Stimulated activated CD8-positive, alpha-beta memory T cell treated with anti-CD3 and anti-CD28 coated beads, Interleukin-4, amount 100 ng/mL, for 4 hours (primary cell): Measurements from ENCODE around the gene IFT81.

Experiments
- DNase-seq, 2 donors: peaks; one replicate each; pipeline ENCODE4 v3.0.0-alpha.2; 2020; ENCODE audit warnings: low read depth in 2 of 2, low spot score in 1 of 2

Gene IFT81

DNA sequence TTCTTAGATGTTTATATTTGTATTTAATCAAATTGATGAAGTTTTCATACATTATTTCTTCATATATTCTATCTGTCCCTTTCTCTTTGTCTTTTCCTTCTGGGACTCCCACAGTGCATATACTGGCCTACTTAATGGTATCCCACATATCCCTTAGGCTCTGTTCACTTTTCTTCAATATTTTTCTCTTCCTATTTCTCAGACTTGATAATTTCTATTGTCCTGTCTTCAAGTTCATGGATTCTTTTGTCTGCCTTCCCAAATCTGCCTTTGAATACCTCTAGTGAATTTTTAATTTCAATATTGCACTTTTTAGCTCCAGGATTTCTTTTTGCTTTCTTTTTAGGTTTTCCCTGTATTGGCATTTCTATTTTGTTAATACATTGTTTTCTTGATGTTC, 33.4 kb downstream of the IFT81 start:
- DNase-seq, result no peak

DNA sequence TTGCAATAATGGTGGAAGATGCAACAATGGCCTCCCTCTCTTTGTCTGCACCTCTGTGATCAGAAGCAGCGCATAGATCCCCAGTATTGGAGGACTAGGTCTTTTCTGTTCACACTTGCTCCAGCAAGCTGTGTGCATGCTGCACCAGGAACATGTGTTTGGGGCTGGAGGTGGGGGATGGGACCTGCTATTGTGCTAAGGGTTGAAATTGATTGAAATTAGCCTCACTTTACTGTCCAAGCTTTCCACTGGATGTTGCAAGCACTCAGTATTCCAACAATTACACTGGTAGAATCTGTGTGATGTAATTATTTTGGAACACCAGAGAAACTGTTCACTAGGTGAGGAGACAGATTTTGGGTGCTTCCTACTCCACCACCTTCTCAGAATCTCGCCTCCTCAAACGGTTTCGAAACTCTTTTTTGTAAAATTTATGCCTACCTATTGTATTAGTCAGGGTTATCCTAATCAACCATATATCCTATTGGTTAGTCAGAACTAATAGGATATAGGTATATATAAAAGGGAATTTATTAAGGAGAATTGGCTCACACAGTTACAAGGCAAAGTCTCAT, 35.6 kb downstream of the IFT81 start:
- DNase-seq, result no peak

DNA sequence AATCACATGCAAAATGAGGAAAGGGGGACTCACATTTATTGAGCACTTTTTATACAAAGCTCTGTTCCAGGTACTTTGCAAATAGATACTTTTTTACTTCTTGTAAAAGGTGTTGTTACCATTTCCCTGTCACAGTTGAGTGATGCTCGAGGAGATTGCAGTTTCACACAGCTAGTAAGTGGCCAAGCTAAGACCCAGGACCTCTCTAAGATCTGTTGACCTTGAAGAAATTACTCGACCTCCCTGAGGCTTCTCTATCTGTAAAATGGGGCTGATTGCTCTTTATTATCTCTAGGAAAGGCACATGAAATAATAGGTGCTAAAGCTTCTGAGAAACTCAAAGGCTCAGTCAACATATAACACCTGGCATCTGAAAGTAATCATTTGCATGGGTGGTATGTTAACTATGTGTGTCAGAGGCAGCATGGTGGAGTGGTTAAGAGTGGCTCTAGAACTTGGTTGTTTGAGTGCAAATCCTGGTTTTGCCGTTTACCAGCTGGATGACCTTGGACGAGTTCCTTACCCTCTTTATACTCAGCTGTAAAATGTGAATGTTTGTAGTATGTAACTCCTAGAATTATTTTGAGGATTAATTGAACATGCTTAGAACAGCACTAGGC, 41.5 kb downstream of the IFT81 start:
- DNase-seq, result no peak

DNA sequence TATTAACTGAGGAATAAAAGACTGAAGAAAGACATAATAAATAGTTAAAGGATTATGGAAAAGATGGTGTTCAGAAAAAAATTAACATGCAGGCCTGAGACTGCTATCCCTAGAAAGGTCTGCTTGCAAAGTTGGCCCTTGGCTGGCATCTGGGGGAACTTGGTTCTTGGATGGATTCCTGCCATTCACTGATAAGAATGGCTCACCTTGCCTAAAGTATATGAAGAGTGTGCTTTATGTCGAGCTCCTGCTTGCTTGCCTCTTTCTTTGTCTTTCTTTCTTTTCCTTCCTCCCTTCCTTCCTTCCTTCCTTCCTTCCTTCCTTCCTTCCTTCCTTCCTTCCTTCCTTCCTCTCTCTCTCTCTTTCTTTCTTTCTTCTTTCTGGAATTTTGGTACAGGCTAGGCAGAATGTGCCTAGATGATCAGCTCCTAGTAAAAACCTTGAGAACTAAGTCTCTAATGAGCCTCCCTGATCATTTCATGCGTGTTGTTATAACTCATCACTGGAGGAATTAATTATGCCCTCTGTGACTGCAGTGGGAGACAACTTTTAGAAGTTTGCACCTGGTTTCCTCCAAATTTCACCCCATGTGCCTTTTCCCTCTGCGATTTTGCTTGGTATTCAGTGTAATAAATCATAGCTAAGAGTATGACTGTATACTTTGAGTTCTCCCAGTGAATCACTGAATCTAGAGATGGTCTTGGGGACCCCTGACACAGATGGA, 44.7 kb downstream of the IFT81 start:
- no peak for DNase-seq

DNA sequence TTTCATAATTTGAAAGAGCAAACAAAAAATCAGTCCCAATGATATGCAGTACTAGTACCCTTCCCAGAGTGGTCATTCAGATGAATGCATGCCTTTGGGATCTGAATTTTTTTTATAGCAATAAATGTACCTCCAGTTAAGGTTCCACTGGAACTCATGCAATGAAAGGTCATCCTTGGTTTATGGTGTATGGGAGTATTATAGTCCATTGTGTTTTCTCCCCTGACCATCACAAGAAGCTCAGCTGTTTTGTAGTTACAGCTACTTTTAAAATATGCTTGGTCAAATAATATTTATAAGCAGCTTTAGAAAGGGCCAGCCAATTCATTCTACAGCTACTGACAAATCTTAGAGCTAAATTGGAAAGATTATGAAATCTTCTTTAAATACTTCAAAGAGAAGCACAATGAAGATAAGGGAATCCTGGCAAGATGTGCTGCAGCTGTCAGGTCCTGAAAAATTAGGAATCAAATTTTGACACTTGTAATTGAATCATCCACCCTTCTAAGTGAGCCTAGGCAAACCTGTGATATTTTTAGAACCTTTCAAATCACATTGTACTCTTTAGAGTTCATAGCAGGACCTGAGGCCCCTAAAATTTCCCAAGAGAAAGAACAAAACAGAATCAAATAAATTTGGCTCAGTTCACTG, 46.5 kb downstream of the IFT81 start:
- no peak for DNase-seq

DNA sequence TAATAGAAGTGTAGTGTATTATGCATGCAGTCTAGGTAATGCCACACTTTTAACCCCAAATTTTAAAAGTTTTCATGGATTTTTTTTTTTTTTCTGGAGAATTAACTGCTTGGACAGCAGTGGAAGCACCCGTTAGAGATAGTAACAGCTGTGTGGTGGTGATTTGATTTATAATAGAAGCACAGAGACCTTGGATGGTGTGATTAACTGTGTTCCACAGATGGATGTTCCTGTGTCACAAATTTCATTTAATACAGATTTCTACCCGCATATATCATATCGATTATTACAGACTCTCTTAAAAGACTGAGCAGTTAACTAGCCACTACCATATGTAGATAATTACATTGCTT, 47.0 kb downstream of the IFT81 start:
- DNase-seq, result no peak

DNA sequence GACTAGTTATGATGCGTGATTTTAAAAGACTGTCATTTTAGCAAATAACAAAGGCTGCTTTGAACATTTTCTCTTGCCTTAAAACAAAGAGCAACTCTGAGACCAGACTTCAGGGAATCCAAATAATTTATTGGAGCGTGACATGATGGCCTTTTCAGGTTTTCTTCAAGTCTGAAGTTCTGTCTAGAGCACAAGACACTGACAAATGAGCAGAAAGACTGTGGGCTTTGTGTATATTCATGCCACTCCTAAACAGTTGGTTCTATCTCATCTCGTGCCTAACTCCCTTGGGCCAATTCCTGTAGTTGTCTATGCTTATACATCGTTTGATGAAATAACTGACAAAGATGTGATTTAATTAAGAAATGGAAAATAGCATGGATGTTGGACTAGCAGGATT, 47.5 kb downstream of the IFT81 start:
- DNase-seq, result no peak

DNA sequence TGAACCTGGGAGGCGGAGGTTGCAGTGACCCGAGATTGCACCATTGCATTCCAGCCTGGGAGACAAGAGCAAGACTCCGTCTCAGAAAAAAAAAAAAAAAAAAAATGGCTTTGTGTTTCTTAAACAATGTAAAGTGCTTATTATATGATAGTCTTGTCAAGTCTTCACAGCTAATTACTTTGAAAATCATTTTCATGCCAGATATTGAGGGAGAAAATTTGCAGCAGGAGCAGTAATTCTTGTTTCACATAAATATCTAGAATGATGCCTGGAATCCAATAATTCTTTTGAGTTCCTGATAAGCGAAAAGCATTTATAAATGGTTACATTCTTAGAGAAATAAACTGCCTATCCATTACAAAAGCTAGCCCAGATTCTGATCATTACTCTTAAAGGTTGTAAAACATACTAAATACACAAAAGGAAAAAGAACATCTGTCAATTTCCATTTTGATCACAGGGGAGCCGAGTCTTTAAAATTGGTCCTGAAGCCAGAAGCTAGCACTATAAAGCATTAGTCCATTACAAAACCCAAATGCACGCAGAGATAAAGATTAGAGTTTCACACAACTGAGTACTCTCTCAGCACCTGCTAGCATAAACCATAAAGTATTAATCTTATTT, 50.3 kb downstream of the IFT81 start:
- no peak for DNase-seq

DNA sequence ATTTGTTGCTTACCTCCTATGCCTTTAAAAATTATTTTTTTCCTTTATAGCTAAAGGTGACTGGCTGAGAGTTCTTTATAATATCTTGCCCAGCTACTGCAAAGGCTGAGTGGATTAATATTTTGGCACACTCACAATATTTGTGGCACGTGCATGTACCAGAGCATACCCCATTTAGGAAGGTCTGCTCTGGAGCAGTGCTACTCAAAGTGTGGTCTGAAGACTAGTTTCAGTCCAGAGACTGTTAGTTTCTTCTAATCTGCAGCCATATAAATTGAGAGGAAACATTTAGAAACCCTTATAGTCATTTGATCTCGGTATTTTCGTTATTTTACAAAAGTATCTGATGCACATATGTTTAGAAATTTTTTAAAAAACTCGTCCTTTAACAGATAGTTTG, 51.0 kb downstream of the IFT81 start:
- DNase-seq, result no peak

DNA sequence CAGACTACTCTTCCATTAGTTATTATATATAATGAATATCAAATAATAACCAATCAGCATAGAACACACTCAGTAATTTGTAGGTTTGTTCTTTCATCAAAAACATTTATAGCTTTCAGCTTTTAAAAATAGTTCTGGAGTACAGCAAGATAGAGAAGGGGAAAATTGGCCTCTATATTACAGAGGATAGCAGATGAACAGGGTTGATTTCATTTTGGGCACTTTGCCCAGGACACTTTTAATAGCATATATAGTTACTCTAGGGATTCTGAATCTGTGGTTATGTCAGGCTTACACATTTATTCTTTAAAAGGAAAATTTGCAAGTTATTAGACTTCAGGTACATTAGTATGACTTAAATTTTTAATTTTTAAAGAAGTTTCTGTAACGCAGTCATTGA, 52.6 kb downstream of the IFT81 start:
- DNase-seq, result no peak

DNA sequence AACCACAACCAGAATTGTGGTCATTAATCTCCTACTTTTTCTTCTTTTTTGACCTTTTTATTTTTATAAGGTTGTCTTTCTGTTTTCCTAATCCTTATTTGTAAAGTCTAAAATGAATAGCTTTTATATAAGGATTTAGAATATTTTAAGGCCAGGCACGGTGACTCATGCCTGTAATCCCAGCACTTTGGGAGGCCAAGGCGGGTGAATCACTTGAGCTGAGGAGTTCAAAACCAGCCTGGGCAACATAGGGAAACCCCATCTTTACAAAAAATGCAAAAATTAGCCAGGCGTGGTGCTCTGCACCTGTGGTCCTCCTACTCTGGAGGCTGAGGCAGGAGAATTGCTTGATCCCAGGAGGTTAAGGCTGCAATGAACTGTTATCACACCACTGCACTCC, 55.1 kb downstream of the IFT81 start:
- no peak for DNase-seq

DNA sequence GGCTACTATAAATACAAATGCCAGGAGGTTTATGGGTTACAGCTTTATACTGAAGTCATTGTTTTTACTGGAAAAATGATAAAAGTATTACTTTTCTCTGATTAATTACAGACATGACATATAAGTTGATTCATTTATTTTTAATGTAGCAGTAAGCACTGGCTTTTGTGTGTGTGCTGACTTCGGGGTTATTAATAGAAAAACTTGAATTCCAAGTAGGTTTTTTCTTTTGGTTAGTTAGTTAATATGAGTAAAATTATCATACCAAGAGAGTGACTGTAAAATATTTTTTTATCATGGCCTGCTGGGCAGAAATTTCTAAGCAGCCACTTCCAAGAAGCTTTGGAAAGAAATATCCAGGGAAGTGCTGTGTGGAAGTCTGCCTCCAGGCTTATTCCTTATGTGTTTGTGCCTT, 56.4 kb downstream of the IFT81 start:
- no peak for DNase-seq

DNA sequence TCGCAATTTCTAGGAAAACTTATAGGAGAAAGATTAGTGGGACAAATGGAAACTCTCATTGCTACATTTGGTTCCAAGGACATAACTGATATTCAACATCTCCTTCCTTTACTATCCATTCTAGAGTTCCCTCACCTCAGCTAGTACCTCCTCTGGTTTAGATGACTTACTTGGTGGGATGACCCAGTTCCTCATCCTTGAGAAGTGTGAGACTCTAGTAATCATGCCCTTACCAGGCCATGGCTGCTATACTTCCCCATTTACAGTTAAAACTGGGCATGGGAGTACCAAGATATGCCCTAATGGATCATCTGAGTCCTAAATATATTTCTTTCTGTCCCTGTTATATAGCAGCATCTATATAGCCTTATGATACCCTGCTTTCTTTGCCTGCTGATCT, 58.1 kb downstream of the IFT81 start:
- no peak for DNase-seq

DNA sequence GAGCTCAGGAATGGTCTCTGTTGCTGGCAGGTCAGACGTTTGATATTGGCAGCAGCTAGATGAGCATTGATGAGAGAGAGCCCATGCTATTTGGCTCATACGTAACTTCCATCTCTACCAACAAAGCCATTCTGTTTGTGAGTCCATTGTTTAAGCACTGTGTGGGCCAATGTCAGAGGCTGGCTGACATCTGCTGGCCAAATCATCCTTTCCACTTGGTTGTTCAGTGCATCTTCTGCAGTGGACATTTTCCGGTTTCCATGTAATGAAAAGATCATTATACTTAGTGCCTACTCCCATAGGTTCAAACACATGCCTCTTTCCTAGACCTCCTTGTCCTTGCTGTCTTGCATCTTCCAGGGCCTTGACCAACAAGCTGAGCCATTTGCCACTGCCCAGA, 59.2 kb downstream of the IFT81 start:
- no peak for DNase-seq

DNA sequence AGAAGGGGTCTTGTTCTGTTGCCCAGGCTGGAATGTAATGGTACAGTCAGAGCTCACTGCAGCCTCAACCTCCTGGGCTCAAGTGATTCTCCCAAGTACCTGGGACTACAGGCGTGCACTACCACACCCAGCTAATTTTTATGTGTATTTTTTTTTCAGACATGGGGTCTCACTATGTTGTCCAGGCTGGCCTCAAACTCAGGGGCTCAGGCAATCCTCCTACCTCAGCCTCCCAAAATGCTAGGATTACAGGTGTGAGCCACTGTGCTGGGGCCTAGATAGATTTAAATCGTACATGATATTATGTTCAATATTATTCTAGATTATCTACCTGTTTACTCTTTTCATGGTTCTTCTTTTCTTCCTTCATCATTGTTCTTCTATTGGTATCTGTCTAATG, 61.5 kb downstream of the IFT81 start:
- no peak for DNase-seq

DNA sequence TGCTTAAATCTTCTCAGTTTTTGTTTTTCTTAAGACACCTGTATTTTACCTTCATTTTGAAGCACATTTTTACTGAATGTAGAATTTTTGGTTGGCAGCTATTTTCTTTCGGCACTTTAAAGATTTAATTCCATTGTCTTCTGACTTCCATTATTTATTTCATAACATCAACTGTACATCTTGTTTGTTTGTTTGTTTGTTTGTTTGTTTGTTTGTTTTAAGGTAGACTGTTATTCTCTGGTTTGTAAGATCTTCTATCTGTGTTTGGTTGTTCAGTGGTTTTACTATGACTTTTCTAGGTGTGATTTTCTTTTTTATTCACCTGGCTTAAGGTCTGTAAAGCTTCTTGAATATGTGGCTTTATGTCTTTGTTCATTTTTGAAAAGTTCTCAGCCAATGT, 61.9 kb downstream of the IFT81 start:
- DNase-seq, result no peak

DNA sequence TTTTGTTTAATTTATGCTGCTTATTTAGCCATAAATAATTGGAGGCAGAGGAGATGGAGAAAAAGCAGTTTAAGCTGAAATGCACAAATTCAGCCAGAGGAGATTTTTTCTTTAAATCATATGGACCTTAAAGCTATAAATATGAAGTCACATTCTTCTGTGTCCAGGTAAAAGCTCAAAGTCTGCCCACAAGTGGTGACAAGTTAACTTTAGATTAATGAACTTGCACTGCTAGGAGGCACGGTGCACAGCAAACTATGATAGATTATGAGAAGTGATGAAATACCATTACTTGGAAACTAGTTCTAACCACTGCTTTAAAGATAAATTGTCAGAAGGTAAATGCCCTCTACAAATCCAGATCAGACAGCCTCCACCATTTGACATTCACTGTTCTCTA, 69.0 kb downstream of the IFT81 start:
- no peak for DNase-seq

DNA sequence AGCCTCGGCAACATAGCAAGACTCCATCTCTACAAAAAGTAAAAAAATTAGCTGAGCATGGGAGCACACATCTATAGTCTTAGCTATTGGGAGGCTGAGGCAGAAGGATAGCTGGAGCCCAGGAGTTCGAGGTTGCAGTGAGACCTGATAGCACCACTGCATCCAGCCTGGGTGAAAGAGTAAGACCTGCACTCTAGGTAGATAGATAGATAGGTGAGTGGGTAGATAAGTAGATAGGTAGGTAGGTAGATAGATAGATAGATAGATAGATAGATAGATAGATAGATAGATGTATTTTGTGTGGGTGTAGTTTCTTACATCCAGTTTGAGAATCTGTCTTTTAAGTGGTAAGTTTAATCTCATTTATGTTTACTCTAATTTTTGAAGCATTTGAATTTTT, 72.8 kb downstream of the IFT81 start:
- no peak for DNase-seq

DNA sequence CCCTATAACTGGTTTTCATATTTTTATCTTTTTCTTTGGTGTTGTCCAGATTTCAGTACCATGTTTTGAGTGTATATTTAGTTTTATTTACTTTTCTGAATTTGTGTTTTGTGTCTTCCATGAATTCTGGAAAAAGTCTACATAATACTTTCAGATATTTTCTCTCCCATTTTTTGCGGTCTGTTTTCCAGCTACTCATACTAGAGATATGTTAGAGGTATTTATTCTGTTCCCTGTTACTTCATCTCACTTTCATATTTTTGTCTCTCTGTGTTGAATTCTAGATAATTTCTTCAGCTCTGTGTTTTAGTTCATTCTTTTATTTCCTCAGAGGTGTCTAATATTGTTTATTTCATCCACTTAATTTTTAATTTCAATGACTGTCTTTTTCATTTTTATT, 74.2 kb downstream of the IFT81 start:
- no peak for DNase-seq

DNA sequence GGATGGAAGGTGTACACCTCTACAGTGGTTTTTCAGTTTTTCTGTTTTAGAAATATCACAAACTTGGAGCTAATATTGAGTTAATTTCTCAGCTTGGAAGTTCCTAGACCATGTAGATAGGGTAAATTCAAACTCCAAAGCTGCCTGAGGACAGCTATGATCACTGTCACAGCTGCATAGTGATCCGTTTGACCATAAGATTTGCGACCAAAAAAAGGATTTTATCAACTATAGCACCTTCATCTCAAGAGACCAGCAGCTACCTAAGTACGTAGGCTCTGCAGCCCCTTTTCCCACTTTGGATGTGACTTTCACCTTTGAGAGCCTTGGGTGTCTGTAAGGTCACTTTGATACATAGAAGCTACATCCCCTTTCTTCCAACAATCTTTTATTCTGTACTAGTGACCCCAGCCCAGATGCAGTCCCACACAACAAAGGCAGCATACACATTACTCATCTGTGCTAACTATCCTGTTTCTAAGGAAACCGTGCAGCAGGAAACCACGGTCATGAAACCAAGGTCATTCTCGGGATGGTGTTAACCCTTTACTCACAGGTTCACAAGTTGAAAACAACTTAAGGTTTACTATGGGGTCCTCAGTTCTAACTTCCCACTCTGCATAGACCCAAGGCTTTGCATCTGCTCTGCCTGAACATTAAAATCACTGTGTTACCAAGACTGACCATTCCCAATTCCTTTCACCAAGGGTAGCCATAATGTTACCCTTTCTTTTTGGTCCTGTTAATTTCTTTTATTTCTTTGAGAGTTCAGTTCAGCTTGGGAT, 75.4 kb downstream of the IFT81 start:
- no peak for DNase-seq

DNA sequence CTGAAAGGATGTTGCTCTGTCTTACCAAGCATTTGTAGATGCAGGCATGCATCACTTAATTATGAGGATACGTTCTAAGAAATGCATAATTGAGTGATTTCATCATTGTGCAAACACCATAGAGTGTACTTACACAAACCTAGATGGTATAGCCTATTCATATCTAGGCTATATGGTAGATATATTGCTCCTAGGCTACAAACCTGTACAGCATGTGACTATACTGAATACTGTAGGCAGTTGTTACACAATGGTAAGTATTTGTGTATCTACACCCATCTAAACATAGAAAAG, 75.9 kb downstream of the IFT81 start:
- DNase-seq, result no peak
